A549 (cell line): Measurements from ENCODE around the gene OSTF1. TPM values are rescaled to one million over a fixed set of nuclear protein-coding genes. Genes with fewer than 3 reads are reported as not detected.

Experiments
- ATAC-seq, 2 experiments: fragments of 200-7000 bp in 1 of 2; fragments of >200 bp in 1 of 2; cut with Nextera tagmentation in 1 of 2; cut with Tn5 transposase in 1 of 2; 3 replicates each; pipeline versions ENCODE4 v1.8.0 to v1.9.1; 2018 to 2020; ENCODE audit warnings: mild to moderate bottlenecking in 1 of 2, moderate library complexity in 1 of 2
- CTCF ChIA-PET: fragments of 300-600 bp; sonication (Branson Sonifier 250); formaldehyde crosslinking; extraction: SDS; loops from one replicate; lab custom pipeline; 2021; ENCODE audit warnings: antibody characterized with exemption, inconsistent platforms; lab: Yijun Ruan, JAX
- POLR2A ChIA-PET: fragments of 350-600 bp; formaldehyde crosslinking; extraction: SDS; loops from one replicate; lab custom pipeline; 2021; ENCODE audit warnings: antibody characterized with exemption, inconsistent platforms; lab: Yijun Ruan, JAX
- DNase-seq, 2 experiments: peaks; one replicate each; pipeline versions ENCODE4 v3.0.0 to v3.0.0-alpha.2; 2011 to 2016; ENCODE audit warnings: low read depth in 1 of 2, low spot score in 1 of 2
- FAIRE-seq: peaks from 2 replicates; lab custom pipeline; 2011; peaks lifted over from hg19 to GRCh38; lab: Jason Lieb, UNC
- H3K27ac ChIP-seq, 2 experiments: fragments of >200 bp; sonication (Bioruptor Twin); formaldehyde crosslinking; 3 replicates each; pipeline ENCODE4 v1.5.1; 2016 to 2017
- H3K4me1 ChIP-seq: fragments of >200 bp; sonication (Bioruptor Twin); formaldehyde crosslinking; 3 replicates; pipeline ENCODE4 v1.6.1; 2016
- H3K4me2 ChIP-seq: fragments of >200 bp; sonication (Bioruptor Twin); formaldehyde crosslinking; 3 replicates; pipeline ENCODE4 v1.6.1; 2016
- H3K4me3 ChIP-seq: fragments of >200 bp; sonication (Bioruptor Twin); formaldehyde crosslinking; 3 replicates; pipeline ENCODE4 v1.5.1; 2016
- H3K9me3 ChIP-seq: fragments of >200 bp; sonication (Bioruptor Twin); formaldehyde crosslinking; 3 replicates; pipeline ENCODE4 v1.6.1; 2016
- CEBPB ChIP-seq, 2 experiments: fragments of >200 bp in 1 of 2; sonication (Bioruptor Twin) in 1 of 2; formaldehyde crosslinking in 1 of 2; IDR thresholded peaks; 2 replicates each; pipeline ENCODE4 v1.6.1; 2012 to 2016
- EHF ChIP-seq: fragments of 250-450 bp; sonication (Bioruptor Pico); IDR thresholded peaks from 2 replicates; pipeline ENCODE4 v1.5.0; 2020; ENCODE audit warnings: mild to moderate bottlenecking
- EP300 ChIP-seq, 2 experiments: fragments of >200 bp; sonication (Bioruptor Twin); formaldehyde crosslinking; IDR thresholded peaks; 2 replicates in 1 of 2; 3 replicates in 1 of 2; pipeline ENCODE4 v1.6.1; 2016 to 2017
- FOSB ChIP-seq: fragments of 250-450 bp; sonication (Bioruptor Pico); IDR thresholded peaks from 2 replicates; pipeline ENCODE4 v1.5.0; 2020; ENCODE audit warnings: mild to moderate bottlenecking, moderate library complexity
- FOSL2 ChIP-seq, 2 experiments: fragments of 450-650 bp in 1 of 2; fragments of >200 bp in 1 of 2; sonication (Bioruptor Twin) in 1 of 2; formaldehyde crosslinking; IDR thresholded peaks; 2 replicates each; pipeline versions ENCODE4 v1.5.0 to v1.6.1; 2016 to 2020; ENCODE audit warnings: mild to moderate bottlenecking in 1 of 2, moderate library complexity in 1 of 2
- HDAC2 ChIP-seq: fragments of 200-600 bp; sonication (generic); IDR thresholded peaks from 2 replicates; pipeline ENCODE4 v1.6.1; 2016
- HOXB5 ChIP-seq: fragments of 250-450 bp; sonication (Bioruptor Pico); IDR thresholded peaks from 2 replicates; pipeline ENCODE4 v1.5.0; 2020; ENCODE audit warnings: mild to moderate bottlenecking, moderate library complexity
- MAFK ChIP-seq: fragments of 450-650 bp; IDR thresholded peaks from 2 replicates; pipeline ENCODE4 v1.6.1; 2014; ENCODE audit not compliant: partially characterized antibody
- MYC ChIP-seq: IDR thresholded peaks from 2 replicates; pipeline ENCODE4 v1.6.1; 2012; ENCODE audit warnings: mild to moderate bottlenecking, inconsistent platforms, low read length, improper control_type of control experiment, borderline replicate concordance
- PHF8 ChIP-seq: fragments of 200-600 bp; sonication (generic); IDR thresholded peaks from 2 replicates; pipeline ENCODE4 v1.6.1; 2016; ENCODE audit warnings: low read depth, mild to moderate bottlenecking, antibody characterized with exemption, moderate library complexity, borderline replicate concordance
- RCOR1 ChIP-seq: fragments of 150-350 bp; IDR thresholded peaks from 2 replicates; pipeline ENCODE4 v1.6.1; 2014; ENCODE audit warnings: antibody characterized with exemption, low read length, low read depth
- RFX5 ChIP-seq: fragments of 450-650 bp; IDR thresholded peaks from 2 replicates; pipeline ENCODE4 v1.7.1; 2014; ENCODE audit warnings: antibody characterized with exemption, mild to moderate bottlenecking, moderate library complexity
- RNF2 ChIP-seq: fragments of 200-600 bp; sonication (generic); IDR thresholded peaks from 2 replicates; pipeline ENCODE4 v1.6.1; 2016; ENCODE audit warnings: low read depth, mild to moderate bottlenecking, antibody characterized with exemption, moderate library complexity, borderline replicate concordance
- TFCP2L1 ChIP-seq: fragments of 250-450 bp; sonication (Bioruptor Pico); IDR thresholded peaks from 2 replicates; pipeline ENCODE4 v1.5.0; 2021; ENCODE audit warnings: mild to moderate bottlenecking
- TP53 ChIP-seq: fragments of 250-450 bp; sonication (Bioruptor Pico); IDR thresholded peaks from 2 replicates; pipeline ENCODE4 v1.5.0; 2021; ENCODE audit warnings: mild to moderate bottlenecking, moderate library complexity
- ZC3H11A ChIP-seq: fragments of 450-650 bp; IDR thresholded peaks from 2 replicates; pipeline ENCODE4 v1.6.1; 2014; ENCODE audit warnings: antibody characterized with exemption, mild to moderate bottlenecking
- ZFP36 ChIP-seq: fragments of 450-650 bp; IDR thresholded peaks from 2 replicates; pipeline ENCODE4 v1.6.1; 2014; ENCODE audit warnings: borderline replicate concordance; ENCODE audit not compliant: partially characterized antibody
- WGBS: methylation state at CpG from one replicate; pipeline ENCODE4 v1.1.6; 2017; ENCODE audit errors: missing lambda C conversion rate; 5-methylcytosine and 5-hydroxymethylcytosine counted together
- polyA plus RNA-seq, 4 experiments: library from polyadenylated mRNA; depleted of rRNA in 3 of 4; stranded (reverse); fragments of >200 nt; fragmentation: RNase III in 1 of 4; extraction: RNeasy Plus Mini Kit Qiagen cat#74134 plus additional on column Dnase treatment in 1 of 4; gene quantifications; 2 replicates in 3 of 4; 3 replicates in 1 of 4; pipeline ENCODE4 v1.2.3, GENCODE V29; 2011 to 2017
- TF ChIP-seq, protein P1 (sequence below): fragments of 200-600 bp; sonication (generic); IDR thresholded peaks from 2 replicates; pipeline ENCODE4 v1.6.1; 2016; ENCODE audit warnings: antibody characterized with exemption, mild to moderate bottlenecking, moderate library complexity
- TF ChIP-seq, protein P2 (sequence below): IDR thresholded peaks from 2 replicates; pipeline ENCODE4 v1.6.1; 2012
- TF ChIP-seq, protein P3 (sequence below): fragments of 250-450 bp; sonication (Bioruptor Pico); IDR thresholded peaks from 2 replicates; pipeline ENCODE4 v1.5.0; 2020; ENCODE audit warnings: low read depth, mild to moderate bottlenecking, moderate library complexity
- TF ChIP-seq, protein P4 (sequence below): IDR thresholded peaks from 2 replicates; pipeline ENCODE4 v1.6.1; 2012; ENCODE audit warnings: low read depth, borderline replicate concordance
- TF ChIP-seq, protein P5 (sequence below): fragments of >200 bp; sonication (Bioruptor Twin); formaldehyde crosslinking; IDR thresholded peaks from 2 replicates; pipeline ENCODE4 v1.6.1; 2016

OSTF1 gene
- polyA plus RNA-seq, 2 of the 4 experiments (the other 2 are of a cell fraction): 12.7 to 13.3 TPM

DNA sequence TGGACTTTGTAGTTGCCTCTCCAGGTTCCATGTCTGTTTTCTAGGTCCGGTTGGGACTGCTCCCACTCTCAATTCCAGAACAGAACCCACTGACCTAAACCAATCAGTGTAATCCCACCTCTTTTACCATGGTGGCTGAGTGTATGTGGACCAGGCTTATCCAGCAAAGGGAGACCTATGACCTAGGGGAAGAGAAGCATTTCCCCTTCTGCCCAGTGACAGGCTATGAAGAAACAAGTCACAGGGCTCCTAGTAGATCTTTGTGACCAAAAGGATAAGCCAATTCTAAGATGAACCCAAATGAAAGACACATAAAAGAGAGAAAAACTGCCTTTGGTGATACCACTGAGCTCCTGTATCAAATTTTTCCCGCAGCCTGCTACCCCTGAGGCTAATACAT is 6.7 kb upstream of the OSTF1 start (continued):
- TF ChIP-seq, protein P1, sequence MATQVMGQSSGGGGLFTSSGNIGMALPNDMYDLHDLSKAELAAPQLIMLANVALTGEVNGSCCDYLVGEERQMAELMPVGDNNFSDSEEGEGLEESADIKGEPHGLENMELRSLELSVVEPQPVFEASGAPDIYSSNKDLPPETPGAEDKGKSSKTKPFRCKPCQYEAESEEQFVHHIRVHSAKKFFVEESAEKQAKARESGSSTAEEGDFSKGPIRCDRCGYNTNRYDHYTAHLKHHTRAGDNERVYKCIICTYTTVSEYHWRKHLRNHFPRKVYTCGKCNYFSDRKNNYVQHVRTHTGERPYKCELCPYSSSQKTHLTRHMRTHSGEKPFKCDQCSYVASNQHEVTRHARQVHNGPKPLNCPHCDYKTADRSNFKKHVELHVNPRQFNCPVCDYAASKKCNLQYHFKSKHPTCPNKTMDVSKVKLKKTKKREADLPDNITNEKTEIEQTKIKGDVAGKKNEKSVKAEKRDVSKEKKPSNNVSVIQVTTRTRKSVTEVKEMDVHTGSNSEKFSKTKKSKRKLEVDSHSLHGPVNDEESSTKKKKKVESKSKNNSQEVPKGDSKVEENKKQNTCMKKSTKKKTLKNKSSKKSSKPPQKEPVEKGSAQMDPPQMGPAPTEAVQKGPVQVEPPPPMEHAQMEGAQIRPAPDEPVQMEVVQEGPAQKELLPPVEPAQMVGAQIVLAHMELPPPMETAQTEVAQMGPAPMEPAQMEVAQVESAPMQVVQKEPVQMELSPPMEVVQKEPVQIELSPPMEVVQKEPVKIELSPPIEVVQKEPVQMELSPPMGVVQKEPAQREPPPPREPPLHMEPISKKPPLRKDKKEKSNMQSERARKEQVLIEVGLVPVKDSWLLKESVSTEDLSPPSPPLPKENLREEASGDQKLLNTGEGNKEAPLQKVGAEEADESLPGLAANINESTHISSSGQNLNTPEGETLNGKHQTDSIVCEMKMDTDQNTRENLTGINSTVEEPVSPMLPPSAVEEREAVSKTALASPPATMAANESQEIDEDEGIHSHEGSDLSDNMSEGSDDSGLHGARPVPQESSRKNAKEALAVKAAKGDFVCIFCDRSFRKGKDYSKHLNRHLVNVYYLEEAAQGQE: no peak
- TF ChIP-seq, protein P2, sequence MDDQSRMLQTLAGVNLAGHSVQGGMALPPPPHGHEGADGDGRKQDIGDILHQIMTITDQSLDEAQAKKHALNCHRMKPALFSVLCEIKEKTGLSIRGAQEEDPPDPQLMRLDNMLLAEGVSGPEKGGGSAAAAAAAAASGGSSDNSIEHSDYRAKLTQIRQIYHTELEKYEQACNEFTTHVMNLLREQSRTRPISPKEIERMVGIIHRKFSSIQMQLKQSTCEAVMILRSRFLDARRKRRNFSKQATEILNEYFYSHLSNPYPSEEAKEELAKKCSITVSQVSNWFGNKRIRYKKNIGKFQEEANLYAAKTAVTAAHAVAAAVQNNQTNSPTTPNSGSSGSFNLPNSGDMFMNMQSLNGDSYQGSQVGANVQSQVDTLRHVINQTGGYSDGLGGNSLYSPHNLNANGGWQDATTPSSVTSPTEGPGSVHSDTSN: no peak
- TF ChIP-seq ZFP36: no peak
- TF ChIP-seq, protein P3, sequence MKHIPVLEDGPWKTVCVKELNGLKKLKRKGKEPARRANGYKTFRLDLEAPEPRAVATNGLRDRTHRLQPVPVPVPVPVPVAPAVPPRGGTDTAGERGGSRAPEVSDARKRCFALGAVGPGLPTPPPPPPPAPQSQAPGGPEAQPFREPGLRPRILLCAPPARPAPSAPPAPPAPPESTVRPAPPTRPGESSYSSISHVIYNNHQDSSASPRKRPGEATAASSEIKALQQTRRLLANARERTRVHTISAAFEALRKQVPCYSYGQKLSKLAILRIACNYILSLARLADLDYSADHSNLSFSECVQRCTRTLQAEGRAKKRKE: no peak

DNA sequence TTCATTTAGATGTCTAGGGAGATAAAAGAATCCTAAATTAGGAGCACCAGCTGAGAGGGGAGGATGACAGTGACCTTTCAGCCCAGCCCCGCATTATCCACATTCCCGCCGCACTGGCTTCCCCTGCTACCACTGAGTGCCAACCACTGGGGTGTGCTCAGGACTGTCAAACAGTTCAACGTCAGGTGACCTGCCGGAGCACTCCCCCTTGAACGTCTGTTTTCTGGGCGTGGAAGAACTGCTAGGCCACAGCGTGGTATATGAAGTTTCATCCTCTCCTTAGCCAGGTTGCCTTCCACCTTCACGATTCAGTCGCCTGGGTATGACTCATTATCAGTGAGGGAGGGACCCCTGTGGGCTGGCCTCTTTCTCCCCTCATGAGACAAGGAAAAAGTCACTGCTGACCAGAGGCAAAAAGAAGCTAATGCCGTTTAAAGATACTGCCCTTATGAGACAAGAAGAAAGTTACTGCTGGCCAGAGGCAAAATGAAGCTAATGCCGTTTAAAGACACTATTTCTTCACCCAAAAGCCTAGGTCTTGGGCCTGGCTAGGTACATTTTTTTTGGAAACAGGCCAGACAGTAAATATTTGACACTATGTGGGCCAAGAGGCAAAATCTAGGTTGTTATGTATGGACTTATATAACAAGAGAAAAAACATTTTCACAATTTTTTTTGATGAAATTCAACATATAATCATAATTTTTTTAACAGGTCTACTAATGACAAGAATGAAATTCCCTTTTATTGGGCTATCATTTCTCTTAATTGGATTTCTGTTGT is 4.9 kb upstream of the OSTF1 start:
- no peaks in the 10 kb centered on the region for H3K9me3 ChIP-seq
- TF ChIP-seq HOXB5 (CRISPR knock-in tag): no peak
- no peak for TF ChIP-seq ZC3H11A
- TF ChIP-seq, protein P4, sequence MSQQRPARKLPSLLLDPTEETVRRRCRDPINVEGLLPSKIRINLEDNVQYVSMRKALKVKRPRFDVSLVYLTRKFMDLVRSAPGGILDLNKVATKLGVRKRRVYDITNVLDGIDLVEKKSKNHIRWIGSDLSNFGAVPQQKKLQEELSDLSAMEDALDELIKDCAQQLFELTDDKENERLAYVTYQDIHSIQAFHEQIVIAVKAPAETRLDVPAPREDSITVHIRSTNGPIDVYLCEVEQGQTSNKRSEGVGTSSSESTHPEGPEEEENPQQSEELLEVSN: no peak
- no peak for TF ChIP-seq CEBPB (IDR thresholded peaks at IDR 0.05)
- TF ChIP-seq, protein P5, sequence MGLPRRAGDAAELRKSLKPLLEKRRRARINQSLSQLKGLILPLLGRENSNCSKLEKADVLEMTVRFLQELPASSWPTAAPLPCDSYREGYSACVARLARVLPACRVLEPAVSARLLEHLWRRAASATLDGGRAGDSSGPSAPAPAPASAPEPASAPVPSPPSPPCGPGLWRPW: no peak
- TF ChIP-seq PHF8: no peak
- no peak for TF ChIP-seq FOSL2 (IDR thresholded peaks at IDR 0.05)
- TF ChIP-seq FOSL2 (CRISPR knock-in tag; IDR thresholded peaks at IDR 0.05): no peak
- TF ChIP-seq, protein P3: no peak
- TF ChIP-seq MYC: no peak
- TF ChIP-seq, all 56 proteins: peak for 0
- 78% methylated on average over 11 of the region's 12 CpGs for WGBS
- no peak overlapping the region for H3K4me3 ChIP-seq
- CTCF ChIA-PET: interaction anchor here (0.6 to 15.9 kb wide), 3 partner anchors 52 to 310 kb away, joined by 3 to 278 read pairs (median 3); no protein-coding TSS in a partner anchor
- POLR2A ChIA-PET: no interaction called here
- H3K27ac ChIP-seq: no peak overlapping the region
- peaks cover 3% of the 10 kb centered on the region; the same call in 2 of the 3 replicates for H3K4me1 ChIP-seq
- FAIRE-seq (no peak), DNase-seq (no peak), ATAC-seq (no peak)
- H3K4me2 ChIP-seq: no peak overlapping the region

DNA sequence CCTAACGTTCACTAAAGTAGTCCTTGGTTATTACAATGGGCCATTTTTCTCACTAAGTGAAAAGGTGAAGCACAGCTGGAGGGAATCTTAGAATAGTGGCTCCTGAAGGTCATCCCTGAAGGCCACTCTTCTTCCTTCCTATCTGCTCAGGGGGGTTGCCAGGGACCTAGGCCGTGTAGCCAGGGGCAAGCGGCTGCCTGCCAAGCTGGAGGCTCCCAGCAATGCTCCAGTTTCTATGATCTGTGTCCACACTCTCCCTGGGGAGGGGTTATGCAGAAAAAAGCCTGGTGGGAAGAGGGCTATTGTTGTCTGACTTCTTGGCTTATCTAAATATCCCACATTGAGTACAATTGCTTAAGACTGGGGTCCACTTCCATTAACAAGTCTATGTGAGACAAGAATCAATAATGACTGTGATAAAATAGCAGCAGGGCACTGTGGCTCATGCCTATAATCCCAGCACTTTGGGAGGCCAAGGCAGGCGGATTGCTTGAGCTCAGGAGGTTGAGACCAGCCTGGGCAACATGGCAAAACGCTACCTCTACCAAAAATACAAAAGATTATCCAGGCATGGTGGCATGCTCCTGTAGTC is 4.1 kb upstream of the OSTF1 start:
- TF ChIP-seq EHF (CRISPR knock-in tag) (no peak), EP300 (IDR thresholded peaks at IDR 0.05) (no peak), RCOR1 (no peak), TP53 (CRISPR knock-in tag) (no peak), MAFK (no peak), RFX5 (no peak), RNF2 (no peak), FOSB (CRISPR knock-in tag) (no peak), HDAC2 (no peak), TFCP2L1 (no peak), PHF8 (no peak)
- TF ChIP-seq, protein P2: no peak
- TF ChIP-seq, all 56 proteins: peak for 0
- Histone ChIP-seq H3K9me3 (no peaks in the 10 kb centered on the region), H3K27ac (no peak overlapping the region), H3K4me3 (no peak overlapping the region), H3K4me1 (peaks cover 3% of the 10 kb centered on the region; the same call in 2 of the 3 replicates), H3K4me2 (no peak overlapping the region)
- CTCF ChIA-PET: interaction anchor here (1.5 to 15.9 kb wide), 3 partner anchors 57 to 311 kb away, joined by 3 to 278 read pairs (median 9); no protein-coding TSS in a partner anchor
- WGBS: 88% methylated on average over 5 of the region's 5 CpGs
- DNase-seq (no peak), ATAC-seq (no peak), FAIRE-seq (no peak)
- POLR2A ChIA-PET: no interaction called here
